Ovary (tissue), 10 donors: ENCODE data around the gene BACH1. TPM values are rescaled to one million over a fixed set of nuclear protein-coding genes. Genes with fewer than 3 reads are reported as not detected.
"Not testable (repeated sequence)": the region's sequence is repeated elsewhere in the genome, so short reads cannot be mapped to it uniquely, and the experiment has no call there.

ENCODE experiments used
- DNase-seq, 5 donors: peaks; one replicate each; pipeline ENCODE4 v3.0.0-alpha.2; 2019 to 2020
- H3K27ac ChIP-seq, 2 donors: fragments of 200-600 bp; one replicate each; pipeline versions ENCODE4 v1.5.1 to v1.8.0; 2019 to 2022
- H3K27me3 ChIP-seq: fragments of 200-600 bp; one replicate; pipeline ENCODE4 v1.8.0; 2022
- H3K36me3 ChIP-seq: fragments of 200-600 bp; sonication (generic); one replicate; pipeline ENCODE4 v1.5.1; 2019
- H3K4me1 ChIP-seq: one replicate; pipeline ENCODE4 v1.8.1; 2013; ENCODE audit warnings: mild to moderate bottlenecking, moderate library complexity; ENCODE audit not compliant: insufficient read depth
- H3K4me3 ChIP-seq: fragments of 200-600 bp; sonication (generic); one replicate; pipeline ENCODE4 v1.5.1; 2017
- H3K9me3 ChIP-seq, 2 donors: fragments of 200-600 bp in 1 of 2; sonication (generic) in 1 of 2; one replicate each; pipeline versions ENCODE4 v1.5.1 to v1.8.1; 2013 to 2019; ENCODE audit warnings: mild to moderate bottlenecking in 1 of 2, moderate library complexity in 1 of 2
- EP300 ChIP-seq: sonication (generic); formaldehyde crosslinking; IDR thresholded peaks from one replicate; pipeline ENCODE4 v1.6.1; 2017; ENCODE audit warnings: antibody characterized with exemption
- POLR2A ChIP-seq: fragments of 450-650 bp; IDR thresholded peaks from one replicate; pipeline ENCODE4 v1.6.1; 2017; ENCODE audit warnings: antibody characterized with exemption, mild to moderate bottlenecking, moderate library complexity
- WGBS, 3 donors: extraction: QIAGEN DNeasy Blood & Tissue Kit in 1 of 3; methylation state at CpG; one replicate each; pipeline versions ENCODE4 v1.1.5 to v1.1.7; 2013 to 2017; 5-methylcytosine and 5-hydroxymethylcytosine counted together
- intact Hi-C, 4 donors: fragments of 100-400 bp; cut with DNase I; formaldehyde crosslinking; loops; one replicate each; pipeline versions ENCODE4 v1.11.0 to v1.15.1; 2022 to 2023
- long read RNA-seq, 3 donors: library from polyadenylated mRNA in 2 of 3; unstranded in 2 of 3; transcript quantifications; one replicate each; pipeline ENCODE4 v2.0.0 and lab custom pipeline, GENCODE V29; 2021 to 2026
- polyA plus RNA-seq, 2 donors: library from polyadenylated mRNA; stranded (reverse); fragments of 200-250 nt in 1 of 2; fragments of 350-450 nt in 1 of 2; fragmentation: Illumina TruSeq in 1 of 2; extraction: RNeasy Lipid Tissue Mini Kit (QIAGEN cat#74804) in 1 of 2; gene quantifications; one replicate each; pipeline ENCODE4 v1.2.3, GENCODE V29; 2013 to 2014
- total RNA-seq, 7 donors: library from RNA; depleted of rRNA in 2 of 7; stranded (reverse); fragments of >200 nt in 2 of 7; fragmentation: NEBNext Ultra II Directional in 3 of 7; extraction: Animal tissue kit (Norgen Biotek cat#: 25700) in 3 of 7; gene quantifications; one replicate each; pipeline versions ENCODE4 v1.1.0 to v1.2.4, GENCODE V29; 2016 to 2023
- TF ChIP-seq, protein P1 (sequence below), 3 donors: fragments of 450-650 bp in 2 of 3; fragments of 200-600 bp in 1 of 3; IDR thresholded peaks; one replicate each; pipeline versions ENCODE4 v1.5.1 to v1.8.0; 2016 to 2022; ENCODE audit warnings: antibody characterized with exemption in 3 of 3, mild to moderate bottlenecking in 1 of 3
- donor health status: DM: no; HTN: no; CAD: no; lungs with moderate emphysema.
- donor health status: DM: no; HTN: no; CAD: no.
- donor health status: Bipolar disorder and iron deficiency.
- donor health status: DM: yes; HTN: yes; CAD: no.
- donor health status: DM: no; HTN: no; CAD: no.
- donor health status: DM: yes; HTN: yes; CAD: no.

BACH1 gene
- total RNA-seq, result 10 to 100 TPM; 32.2 to 77.0 (median 55.1) TPM
- 10 to 100 TPM; 11.4 to 12.1 TPM for polyA plus RNA-seq
- long read RNA-seq, donor 1, full-length matches to known transcripts, result 1 of 11 reads
- long read RNA-seq, donor 1, partial matches to known transcripts, result 7 of 11 reads
- long read RNA-seq, donor 1, other reads (novel, unspliced or antisense), result 3 of 11 reads
- long read RNA-seq, donor 2, full-length matches to known transcripts, result 8 of 16 reads
- long read RNA-seq, donor 2, partial matches to known transcripts, result 0 of 16 reads
- long read RNA-seq, donor 2, other reads (novel, unspliced or antisense), result 8 of 16 reads
- long read RNA-seq, donor 3, full-length matches to known transcripts, result 15 of 25 reads
- long read RNA-seq, donor 3, partial matches to known transcripts, result 2 of 25 reads
- long read RNA-seq, donor 3, other reads (novel, unspliced or antisense), result 8 of 25 reads

GRCh38 chr21:29298348-29299045 is at the start of gene BACH1:
Gene BACH1 (plus strand): TSS chr21:29298922. CDS start chr21:29321281, 22,359 bp downstream.
- WGBS, 3 donors, result 1 to 8% (median 2%) methylated on average over 4 to 84 of the region's 87 CpGs
- DNase-seq, result peak; percentile 87 to 93 (median 91)
- Histone ChIP-seq H3K27me3 (no peaks in the 10 kb centered on the region), H3K4me3 (peak within 1 kb of the TSS; percentile 89), H3K9me3 (no peaks in the 10 kb centered on the region), H3K36me3 (no peaks in the 10 kb centered on the region), H3K4me1 (peaks cover 11% of the 10 kb centered on the region), H3K27ac (peak within 1 kb of the TSS; percentile 80 to 82)
- intact Hi-C loops, result loop anchor here in 1 of 4 donors (10.0 kb wide), 1 partner anchor 46 kb away; no protein-coding TSS in a partner anchor
- TF ChIP-seq, protein P1, sequence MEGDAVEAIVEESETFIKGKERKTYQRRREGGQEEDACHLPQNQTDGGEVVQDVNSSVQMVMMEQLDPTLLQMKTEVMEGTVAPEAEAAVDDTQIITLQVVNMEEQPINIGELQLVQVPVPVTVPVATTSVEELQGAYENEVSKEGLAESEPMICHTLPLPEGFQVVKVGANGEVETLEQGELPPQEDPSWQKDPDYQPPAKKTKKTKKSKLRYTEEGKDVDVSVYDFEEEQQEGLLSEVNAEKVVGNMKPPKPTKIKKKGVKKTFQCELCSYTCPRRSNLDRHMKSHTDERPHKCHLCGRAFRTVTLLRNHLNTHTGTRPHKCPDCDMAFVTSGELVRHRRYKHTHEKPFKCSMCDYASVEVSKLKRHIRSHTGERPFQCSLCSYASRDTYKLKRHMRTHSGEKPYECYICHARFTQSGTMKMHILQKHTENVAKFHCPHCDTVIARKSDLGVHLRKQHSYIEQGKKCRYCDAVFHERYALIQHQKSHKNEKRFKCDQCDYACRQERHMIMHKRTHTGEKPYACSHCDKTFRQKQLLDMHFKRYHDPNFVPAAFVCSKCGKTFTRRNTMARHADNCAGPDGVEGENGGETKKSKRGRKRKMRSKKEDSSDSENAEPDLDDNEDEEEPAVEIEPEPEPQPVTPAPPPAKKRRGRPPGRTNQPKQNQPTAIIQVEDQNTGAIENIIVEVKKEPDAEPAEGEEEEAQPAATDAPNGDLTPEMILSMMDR (IDR thresholded peaks at IDR 0.05), result peak in 1 of 3 donors; percentile 26
- TF ChIP-seq EP300, result no peak
- peak; percentile 78 for TF ChIP-seq POLR2A

DNA sequence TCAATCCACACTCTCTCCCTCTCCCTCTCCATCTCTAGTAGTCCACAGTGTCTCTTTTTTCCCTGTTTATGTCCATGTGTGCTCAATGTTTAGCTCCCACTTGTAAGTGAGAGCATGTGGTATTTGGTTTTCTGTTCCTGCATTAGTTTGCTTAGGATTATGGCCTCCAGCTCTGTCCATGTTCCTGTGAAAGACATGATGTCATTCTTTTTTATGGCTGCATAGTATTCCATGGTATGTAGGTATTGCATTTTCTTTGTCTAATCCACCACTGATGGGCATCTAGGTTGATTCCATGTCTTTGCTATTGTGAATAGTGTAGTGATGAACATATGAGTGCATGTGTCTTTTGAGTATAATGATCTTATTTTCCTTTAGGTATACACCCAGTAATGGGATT is 49.4 kb upstream of the BACH1 start:
- H3K27ac ChIP-seq, H3K36me3 ChIP-seq, DNase-seq, H3K27me3 ChIP-seq, H3K4me3 ChIP-seq, intact Hi-C loops, H3K9me3 ChIP-seq, H3K4me1 ChIP-seq: not testable (repeated sequence)

DNA sequence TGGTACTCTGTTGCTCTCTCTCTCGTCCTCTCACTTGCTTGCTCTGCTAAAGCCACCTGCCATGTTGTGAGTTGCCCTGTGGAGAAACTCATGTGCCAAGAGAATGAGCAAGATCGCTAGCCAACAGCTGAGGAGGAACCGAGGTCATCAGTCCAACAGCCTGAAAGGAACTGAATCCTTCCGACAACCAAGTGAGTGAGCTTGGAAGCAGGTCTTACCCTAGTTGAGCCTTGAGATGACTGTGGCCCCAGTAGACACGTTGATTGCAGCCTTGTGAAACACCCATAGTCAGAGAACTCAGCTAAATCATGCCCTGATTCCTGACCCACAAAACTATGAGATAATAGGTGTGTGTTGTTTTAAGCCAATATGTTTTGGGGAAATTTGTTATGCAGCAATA is 48.1 kb upstream of the BACH1 start:
- WGBS, 3 donors, result 79 to 87% (median 84%) methylated on average over 5 of the region's 5 CpGs
- Histone ChIP-seq H3K27ac (no peak overlapping the region), H3K27me3 (no peaks in the 10 kb centered on the region), H3K9me3 (no peaks in the 10 kb centered on the region), H3K36me3 (no peaks in the 10 kb centered on the region), H3K4me1 (no peaks in the 10 kb centered on the region), H3K4me3 (no peak overlapping the region)
- no peak for TF ChIP-seq POLR2A
- no peak for TF ChIP-seq EP300
- TF ChIP-seq, protein P1 (IDR thresholded peaks at IDR 0.05), result no peak
- intact Hi-C loops, result no loop called here
- DNase-seq, result no peak

- H3K4me1 ChIP-seq, H3K27ac ChIP-seq, H3K27me3 ChIP-seq, H3K9me3 ChIP-seq, H3K36me3 ChIP-seq, H3K4me3 ChIP-seq, DNase-seq, intact Hi-C loops: not testable (repeated sequence)
These were observed 44.9 kb upstream of the BACH1 start for GRCh38 chr21:29253861-29254260.

GRCh38 chr21:29254550-29254949 is 44.2 kb upstream of the BACH1 start:
- no peak overlapping the region for H3K27ac ChIP-seq
- no peak overlapping the region for H3K4me3 ChIP-seq
- H3K9me3 ChIP-seq, result no peaks in the 10 kb centered on the region
- H3K36me3 ChIP-seq, result no peaks in the 10 kb centered on the region
- 89 to 91% (median 91%) methylated on average over 1 of the region's 1 CpG for WGBS, 3 donors
- peaks cover 2% of the 10 kb centered on the region for H3K4me1 ChIP-seq
- TF ChIP-seq POLR2A (no peak), EP300 (no peak)
- TF ChIP-seq, protein P1 (IDR thresholded peaks at IDR 0.05), result no peak
- no peaks in the 10 kb centered on the region for H3K27me3 ChIP-seq
- intact Hi-C loops, result no loop called here
- no peak for DNase-seq
